Measurements from ENCODE around the gene CAB39L. TPM values are rescaled to one million over a fixed set of nuclear protein-coding genes. Genes with fewer than 3 reads are reported as not detected.

The CAB39L gene
- total and polyA plus RNA-seq, 2 of the 13 experiments (the other 11 are each of a cell fraction or from before 2014, with no cell fraction given), result 3.1 to 6.1 TPM

DNA sequence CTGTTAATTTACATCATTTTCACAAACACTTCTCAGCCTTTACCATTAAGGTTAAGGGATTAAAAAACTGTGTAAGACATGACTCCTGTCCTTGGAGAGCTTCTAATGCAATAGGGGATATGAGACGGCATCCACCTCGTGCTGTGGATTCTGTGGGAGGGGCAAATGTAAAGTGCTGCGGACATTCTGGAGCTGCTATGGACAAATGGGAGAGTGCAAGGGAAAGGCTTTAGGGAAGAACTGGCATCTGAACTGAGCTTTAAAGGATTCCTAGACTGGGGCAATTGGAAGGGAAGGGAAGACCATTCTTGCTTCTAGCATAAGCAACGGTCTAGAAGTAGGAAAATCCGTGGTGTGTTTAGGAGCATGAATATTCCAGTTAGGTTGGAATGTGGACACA lies 164.8 kb downstream of the CAB39L start:
- intact Hi-C loops (cut with micrococcal nuclease; ENCODE audit: unreplicated experiment), result no loop called here
- ChIA-PET POLR2A (no interaction called here), CTCF (ENCODE audit: low intra/inter-chr PET ratio, low total read pairs) (no interaction called here)
- no peak overlapping the region for H2AFZ ChIP-seq (ENCODE audit: low read length)
- H4K20me1 ChIP-seq (ENCODE audit: insufficient read depth, low read length), result no peaks in the 10 kb centered on the region
- ATAC-seq (no peak), DNase-seq (ENCODE audit: low spot score) (no peak), FAIRE-seq (no peak)
- no peak overlapping the region for H3K9ac ChIP-seq (ENCODE audit: insufficient read depth, low read depth, low read length)
- no TSS peak for BruUV-seq (replicated peaks)
- no peaks in the 10 kb centered on the region for H3K9me3 ChIP-seq (ENCODE audit: low read length)
- H3K4me2 ChIP-seq (ENCODE audit: low read depth, low read length), result no peak overlapping the region
- no peak overlapping the region for H3K4me3 ChIP-seq (replicated peaks in 1 of 3; ENCODE audit: insufficient read depth in 1 of 3, low read depth in 2 of 3, low read length in 3 of 3)
- H3K4me1 ChIP-seq (ENCODE audit: insufficient read depth, low read length), result no peaks in the 10 kb centered on the region
- no peak overlapping the region for H3K27ac ChIP-seq (ENCODE audit: extremely low read length, insufficient read depth, low read length)
- no peaks in the 10 kb centered on the region for H3K36me3 ChIP-seq (replicated peaks in 1 of 2; ENCODE audit: control insufficient read depth in 1 of 2, insufficient read depth in 2 of 2, low read length in 2 of 2)
- TF ChIP-seq NCOR1 (IDR thresholded peaks at IDR 0.05; ENCODE audit: borderline replicate concordance, low read length) (no peak), MED8 (CRISPR knock-in tag; IDR thresholded peaks at IDR 0.05; ENCODE audit: insufficient replicate concordance) (no peak), ZNF292 (CRISPR knock-in tag; IDR thresholded peaks at IDR 0.05; ENCODE audit: borderline replicate concordance, low read depth) (no peak)
- H3K79me2 ChIP-seq (ENCODE audit: insufficient read depth, low read length), result no peaks in the 10 kb centered on the region
- 85% methylated on average over 5 of the region's 5 CpGs for WGBS (ENCODE audit: low lambda C conversion rate)
- no peaks in the 10 kb centered on the region for H3K27me3 ChIP-seq (ENCODE audit: control insufficient read depth in 1 of 2, insufficient read depth in 2 of 2, low read length in 2 of 2)
- in situ Hi-C loops (cut with HindIII; ENCODE audit: extremely low pct_ligation_motif_present, low pct_unique_long_range_greater_than_20kb), result no loop called here

DNA sequence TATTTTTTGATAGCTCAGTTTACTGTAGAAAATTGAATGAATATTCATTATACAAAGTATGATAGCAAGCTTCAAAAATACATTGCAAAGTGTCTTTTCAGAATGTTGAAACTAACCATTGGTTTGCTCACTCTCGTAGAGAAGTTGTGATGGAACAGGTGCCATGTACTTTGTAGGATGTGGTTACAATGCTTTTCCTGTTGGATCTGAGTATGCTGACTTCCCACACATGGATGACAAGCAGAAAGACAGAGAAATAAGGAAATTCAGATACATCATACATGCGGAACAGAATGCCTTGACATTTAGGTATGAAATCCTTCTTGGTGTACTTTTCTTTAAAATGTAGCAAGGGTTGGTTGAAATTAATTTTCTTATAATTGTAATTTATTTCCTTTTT lies 165.7 kb downstream of the CAB39L start:
- no peaks in the 10 kb centered on the region for H3K79me2 ChIP-seq (ENCODE audit: insufficient read depth, low read length)
- no peak overlapping the region for H3K4me3 ChIP-seq (replicated peaks in 1 of 3; ENCODE audit: insufficient read depth in 1 of 3, low read depth in 2 of 3, low read length in 3 of 3)
- no peak for ATAC-seq
- WGBS (ENCODE audit: low lambda C conversion rate), result 92% methylated on average over 2 of the region's 2 CpGs
- CTCF ChIA-PET (ENCODE audit: low intra/inter-chr PET ratio, low total read pairs), result no interaction called here
- no peak overlapping the region for H3K27ac ChIP-seq (ENCODE audit: extremely low read length, insufficient read depth, low read length)
- no peaks in the 10 kb centered on the region for H3K36me3 ChIP-seq (replicated peaks in 1 of 2; ENCODE audit: control insufficient read depth in 1 of 2, insufficient read depth in 2 of 2, low read length in 2 of 2)
- H3K9me3 ChIP-seq (ENCODE audit: low read length), result no peaks in the 10 kb centered on the region
- FAIRE-seq, result no peak
- no peaks in the 10 kb centered on the region for H4K20me1 ChIP-seq (ENCODE audit: insufficient read depth, low read length)
- no peak overlapping the region for H3K9ac ChIP-seq (ENCODE audit: insufficient read depth, low read depth, low read length)
- H3K4me1 ChIP-seq (ENCODE audit: insufficient read depth, low read length), result no peaks in the 10 kb centered on the region
- H3K27me3 ChIP-seq (ENCODE audit: control insufficient read depth in 1 of 2, insufficient read depth in 2 of 2, low read length in 2 of 2), result no peaks in the 10 kb centered on the region
- no peak overlapping the region for H2AFZ ChIP-seq (ENCODE audit: low read length)
- intact Hi-C loops (cut with micrococcal nuclease; ENCODE audit: unreplicated experiment), result no loop called here
- POLR2A ChIA-PET, result no interaction called here
- no peak for TF ChIP-seq HMGA1 (CRISPR knock-in tag; conservative IDR thresholded peaks at IDR 0.05)
- no peak for TF ChIP-seq PBX2 (CRISPR knock-in tag; IDR thresholded peaks at IDR 0.05)
- TF ChIP-seq FOXP1 (IDR thresholded peaks at IDR 0.05), result no peak
- no peak for TF ChIP-seq FOXP1 (CRISPR knock-in tag; IDR thresholded peaks at IDR 0.05)
- no peak for TF ChIP-seq LBX2 (CRISPR knock-in tag; IDR thresholded peaks at IDR 0.05; ENCODE audit: borderline replicate concordance)
- no peak for TF ChIP-seq AGO1 (IDR thresholded peaks at IDR 0.05; ENCODE audit: low read depth, low read length, poor library complexity, severe bottlenecking)
- no peak for TF ChIP-seq PCBP2 (optimal IDR thresholded peaks at IDR 0.05; ENCODE audit: low read depth, low read length, poor library complexity, severe bottlenecking)
- TF ChIP-seq KDM5B (CRISPR knock-in tag; IDR thresholded peaks at IDR 0.05; ENCODE audit: borderline replicate concordance), result no peak
- TF ChIP-seq ZNF430 (CRISPR knock-in tag; IDR thresholded peaks at IDR 0.05), result no peak
- no peak for TF ChIP-seq ZMYM4 (CRISPR knock-in tag; IDR thresholded peaks at IDR 0.05)
- TF ChIP-seq SATB2 (CRISPR knock-in tag; IDR thresholded peaks at IDR 0.05), result no peak
- no peak for TF ChIP-seq KAT2B (IDR thresholded peaks at IDR 0.05; ENCODE audit: borderline replicate concordance, low read depth, low read length)
- TF ChIP-seq BRD4 (CRISPR knock-in tag; IDR thresholded peaks at IDR 0.05), result no peak
- no peak for DNase-seq (ENCODE audit: low spot score)
- no TSS peak for BruUV-seq (replicated peaks)
- H3K4me2 ChIP-seq (ENCODE audit: low read depth, low read length), result no peak overlapping the region
- in situ Hi-C loops (cut with HindIII; ENCODE audit: extremely low pct_ligation_motif_present, low pct_unique_long_range_greater_than_20kb), result no loop called here

Measured in HepG2 (cell line).